GM23248 (cell line): ENCODE results near the gene AGPAT2. TPM values are rescaled to one million over a fixed set of nuclear protein-coding genes. Genes with fewer than 3 reads are reported as not detected.

Experiments
- DNase-seq: peaks from one replicate; pipeline ENCODE4 v3.0.0-alpha.2; 2015
- H2AFZ ChIP-seq: fragments of 200-600 bp; sonication (generic); 2 replicates; pipeline ENCODE4 v1.6.1; 2016; ENCODE audit warnings: antibody characterized with exemption
- H3F3A ChIP-seq: fragments of 200-600 bp; sonication (generic); 2 replicates; pipeline ENCODE4 v1.6.1; 2016; ENCODE audit warnings: mild to moderate bottlenecking, antibody characterized with exemption, mixed run types; ENCODE audit not compliant: insufficient read depth
- H3K27ac ChIP-seq: fragments of 200-600 bp; sonication (generic); 2 replicates; pipeline ENCODE4 v1.5.1; 2016; ENCODE audit warnings: mild to moderate bottlenecking
- H3K27me3 ChIP-seq: fragments of 200-600 bp; sonication (generic); replicated peaks from 2 replicates; pipeline ENCODE4 v1.6.1; 2016; ENCODE audit warnings: mild to moderate bottlenecking; ENCODE audit not compliant: insufficient read depth
- H3K36me3 ChIP-seq: fragments of 200-600 bp; sonication (generic); 2 replicates; pipeline ENCODE4 v1.6.1; 2016; ENCODE audit warnings: low read depth, mild to moderate bottlenecking
- H3K4me1 ChIP-seq: fragments of 200-600 bp; sonication (generic); 2 replicates; pipeline ENCODE4 v1.6.1; 2016; ENCODE audit warnings: mild to moderate bottlenecking; ENCODE audit not compliant: insufficient read depth
- H3K4me2 ChIP-seq: fragments of 200-600 bp; sonication (generic); one replicate; pipeline ENCODE4 v1.6.1; 2016; ENCODE audit warnings: mild to moderate bottlenecking; ENCODE audit not compliant: unreplicated experiment
- H3K4me3 ChIP-seq: fragments of 200-600 bp; sonication (generic); 2 replicates; pipeline ENCODE4 v1.5.1; 2016; ENCODE audit warnings: mild to moderate bottlenecking
- H3K79me2 ChIP-seq: fragments of 200-600 bp; sonication (generic); 2 replicates; pipeline ENCODE4 v1.6.1; 2016; ENCODE audit warnings: mild to moderate bottlenecking; ENCODE audit not compliant: insufficient read depth
- H3K9ac ChIP-seq: fragments of 200-600 bp; sonication (generic); 2 replicates; pipeline ENCODE4 v1.6.1; 2016; ENCODE audit warnings: mild to moderate bottlenecking
- H3K9me2 ChIP-seq: fragments of 200-600 bp; sonication (generic); 2 replicates; pipeline ENCODE4 v1.6.1; 2016; ENCODE audit warnings: mixed run types, mild to moderate bottlenecking, moderate library complexity; ENCODE audit not compliant: insufficient read depth
- H3K9me3 ChIP-seq: fragments of 200-600 bp; sonication (generic); one replicate; pipeline ENCODE4 v1.6.1; 2017; ENCODE audit warnings: low read depth
- H4K20me1 ChIP-seq: fragments of 200-600 bp; sonication (generic); 2 replicates; pipeline ENCODE4 v1.6.0; 2016; ENCODE audit not compliant: insufficient read depth
- EZH2 ChIP-seq: fragments of 200-600 bp; sonication (generic); IDR thresholded peaks from 2 replicates; pipeline ENCODE4 v1.6.1; 2018; ENCODE audit warnings: antibody characterized with exemption, mild to moderate bottlenecking; ENCODE audit not compliant: insufficient read depth, poor library complexity, severe bottlenecking
- EZH2phosphoT487 ChIP-seq: fragments of 200-600 bp; sonication (generic); IDR thresholded peaks from 2 replicates; pipeline ENCODE4 v1.6.1; 2018; ENCODE audit warnings: antibody characterized with exemption, moderate library complexity, mild to moderate bottlenecking, low read depth; ENCODE audit not compliant: insufficient read depth
- WGBS, 2 experiments: methylation state at CpG; one replicate each; pipeline ENCODE4 v1.1.6; 2015 to 2017; ENCODE audit warnings: low lambda C conversion rate in 2 of 2, low coverage in 1 of 2; ENCODE audit errors: missing lambda C conversion rate in 2 of 2; 5-methylcytosine and 5-hydroxymethylcytosine counted together
- in situ Hi-C: fragments of 300-500 bp; cut with MboI; formaldehyde crosslinking; loops from 2 replicates; pipeline ENCODE4 v1.15.0; 2020
- polyA plus RNA-seq: library from polyadenylated mRNA; unstranded; fragments of >200 nt; fragmentation: Nextera tagmentation; extraction: Ambion mirVana; gene quantifications from 2 replicates; pipeline ENCODE4 v1.2.1, GENCODE V29; 2016
- total RNA-seq: library from RNA; depleted of rRNA; stranded (reverse); fragments of >200 nt; shearing (Covaris generic); gene quantifications from 2 replicates; pipeline ENCODE4 v1.2.3, GENCODE V29; 2014

Gene AGPAT2
- total and polyA plus RNA-seq, 2 experiments from 2014 or later = 58.3 to 68.7 TPM

DNA sequence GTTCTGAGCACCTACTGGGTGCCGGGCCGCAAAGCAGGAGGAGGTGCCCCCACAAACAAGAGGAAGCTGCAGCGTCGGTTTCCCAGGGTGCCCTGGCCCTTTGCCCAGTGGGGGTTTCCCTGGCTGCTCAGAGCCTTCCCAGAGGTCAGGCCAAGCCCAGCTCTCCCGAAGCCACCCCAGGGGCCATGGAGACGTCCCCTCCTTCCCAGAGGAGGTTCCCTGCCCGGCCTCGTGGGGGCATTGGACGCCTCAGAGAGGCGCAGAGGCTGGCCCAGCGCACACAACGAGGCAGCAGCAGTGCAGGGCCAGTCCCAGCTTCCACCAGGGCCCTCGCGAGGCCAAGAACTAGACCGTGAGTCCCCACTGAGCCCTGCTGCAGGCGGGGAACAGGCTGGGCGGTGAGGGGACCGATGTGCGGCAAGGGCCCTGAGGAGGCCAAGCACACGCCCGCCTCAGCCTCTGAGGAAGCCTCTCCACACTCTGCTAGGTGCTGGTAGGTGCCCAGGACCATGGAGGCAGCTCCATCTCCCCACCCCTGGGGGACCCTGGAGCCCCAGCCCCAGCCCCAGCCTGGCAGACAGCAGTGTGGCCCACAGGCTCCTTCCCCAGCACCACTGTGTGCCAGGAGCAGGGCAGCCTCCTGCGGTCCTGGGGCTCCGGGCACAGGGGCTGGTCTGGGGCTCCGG, 32.1 kb upstream of the AGPAT2 start:
- H3K4me3 ChIP-seq = no peak overlapping the region
- no peak for TF ChIP-seq EZH2
- H3K9me2 ChIP-seq = no peaks in the 10 kb centered on the region
- DNase-seq = no peak
- no peak overlapping the region for H3K9ac ChIP-seq
- no peaks in the 10 kb centered on the region for H3K9me3 ChIP-seq
- in situ Hi-C loops = no loop called here
- no peak overlapping the region for H3K4me2 ChIP-seq
- peaks cover 7% of the 10 kb centered on the region for H3K4me1 ChIP-seq
- H3K79me2 ChIP-seq = no peaks in the 10 kb centered on the region
- peaks cover 13% of the 10 kb centered on the region for H3F3A ChIP-seq
- no peak overlapping the region for H3K27ac ChIP-seq
- H3K27me3 ChIP-seq = no peaks in the 10 kb centered on the region
- 86 to 92% methylated on average over 15 to 24 of the region's 24 CpGs for WGBS, 2 experiments
- H3K36me3 ChIP-seq = 0 out of 2 replicates have a peak, but pooled peaks cover 7% of the 10 kb centered on the region
- H4K20me1 ChIP-seq = 0 out of 2 replicates have a peak, but pooled peaks cover 2% of the 10 kb centered on the region
- no peak overlapping the region for H2AFZ ChIP-seq

- Histone ChIP-seq H3K36me3 (no peaks in the 10 kb centered on the region), H3K79me2 (no peaks in the 10 kb centered on the region), H3K9ac (no peak overlapping the region), H4K20me1 (no peaks in the 10 kb centered on the region), H3F3A (peaks cover 5% of the 10 kb centered on the region; the same call in 1 of the 2 replicates), H3K27me3 (no peaks in the 10 kb centered on the region), H2AFZ (no peak overlapping the region), H3K9me3 (no peaks in the 10 kb centered on the region), H3K4me3 (no peak overlapping the region), H3K4me2 (no peak overlapping the region), H3K9me2 (no peaks in the 10 kb centered on the region), H3K27ac (no peak overlapping the region), H3K4me1 (peaks cover 7% of the 10 kb centered on the region)
- WGBS, 2 experiments = 81 to 87% methylated on average over 15 to 20 of the region's 20 CpGs
- TF ChIP-seq EZH2phosphoT487 = no peak
- TF ChIP-seq EZH2 = no peak
- DNase-seq = no peak
- in situ Hi-C loops = no loop called here
These were observed 31.3 kb upstream of the AGPAT2 start for GRCh38 chr9:136718345-136719194.

DNA sequence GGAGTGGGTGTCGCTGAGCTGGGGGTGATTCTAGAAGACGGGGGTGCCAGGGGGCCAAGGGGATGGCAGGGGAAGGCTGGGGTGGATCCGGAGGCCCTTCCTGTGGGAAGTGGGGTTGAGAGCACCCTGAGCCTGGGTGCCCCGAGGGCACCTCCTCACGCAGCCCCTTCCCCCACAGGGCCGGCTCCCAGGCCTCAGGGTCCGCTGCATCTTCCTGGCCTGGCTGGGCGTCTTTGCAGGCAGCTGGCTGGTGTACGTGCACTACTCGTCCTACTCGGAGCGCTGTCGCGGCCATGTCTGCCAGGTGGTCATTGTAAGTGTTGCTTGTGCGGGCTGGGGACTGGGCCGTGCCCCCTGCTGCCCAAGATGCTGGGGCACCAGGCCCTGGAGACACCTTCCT, 30.1 kb upstream of the AGPAT2 start:
- Histone ChIP-seq H3K4me3 (no peak overlapping the region), H3K36me3 (no peaks in the 10 kb centered on the region), H4K20me1 (no peaks in the 10 kb centered on the region), H3K4me1 (peaks cover 7% of the 10 kb centered on the region), H3K9me2 (no peaks in the 10 kb centered on the region), H3K27ac (no peak overlapping the region), H3K27me3 (0 out of 2 replicates have a peak, but pooled peaks cover 5% of the 10 kb centered on the region), H3K79me2 (no peaks in the 10 kb centered on the region), H3K9ac (no peak overlapping the region), H2AFZ (no peak overlapping the region), H3K9me3 (no peaks in the 10 kb centered on the region), H3K4me2 (no peak overlapping the region), H3F3A (0 out of 2 replicates have a peak, but pooled peaks cover 1% of the 10 kb centered on the region)
- no peak for TF ChIP-seq EZH2
- no peak for TF ChIP-seq EZH2phosphoT487
- no peak for DNase-seq
- in situ Hi-C loops = no loop called here
- 65 to 78% methylated on average over 14 to 15 of the region's 16 CpGs for WGBS, 2 experiments

GRCh38 chr9:136714893-136715274, 27.6 kb upstream of the AGPAT2 start:
- H3K27me3 ChIP-seq = 0 out of 2 replicates have a peak, but pooled peaks cover 5% of the 10 kb centered on the region
- in situ Hi-C loops = no loop called here
- no peak overlapping the region for H3K9ac ChIP-seq
- no peak overlapping the region for H2AFZ ChIP-seq
- H3K9me3 ChIP-seq = no peaks in the 10 kb centered on the region
- no peaks in the 10 kb centered on the region for H4K20me1 ChIP-seq
- no peak overlapping the region for H3K4me2 ChIP-seq
- H3K79me2 ChIP-seq = no peaks in the 10 kb centered on the region
- H3K36me3 ChIP-seq = no peaks in the 10 kb centered on the region
- peaks cover 7% of the 10 kb centered on the region; the same call in 1 of the 2 replicates for H3K4me1 ChIP-seq
- 0 out of 2 replicates have a peak, but pooled peaks cover 14% of the 10 kb centered on the region for H3F3A ChIP-seq
- 47 to 62% methylated on average over 6 to 8 of the region's 8 CpGs for WGBS, 2 experiments
- no peak for TF ChIP-seq EZH2
- TF ChIP-seq EZH2phosphoT487 = no peak
- H3K9me2 ChIP-seq = no peaks in the 10 kb centered on the region
- DNase-seq = no peak
- no peak overlapping the region for H3K27ac ChIP-seq
- no peak overlapping the region for H3K4me3 ChIP-seq
